ENCODE data around the gene IQGAP2. TPM values are rescaled to one million over a fixed set of nuclear protein-coding genes. Genes with fewer than 3 reads are reported as not detected.

The IQGAP2 gene
- total and polyA plus RNA-seq, 2 donors, result 20.7 to 33.3 TPM

- H3K4me3 ChIP-seq (ENCODE audit: low read length in 2 of 2), result no peak overlapping the region
- H3K36me3 ChIP-seq (ENCODE audit: control insufficient read depth in 2 of 2, insufficient read depth in 2 of 2, low read length in 1 of 2), result no peaks in the 10 kb centered on the region
- WGBS, result 78% methylated on average over 4 of the region's 4 CpGs
- H3K9me3 ChIP-seq (ENCODE audit: control insufficient read depth in 2 of 2, insufficient read depth in 1 of 2, low read length in 1 of 2), result no peaks in the 10 kb centered on the region
- no peaks in the 10 kb centered on the region for H3K27me3 ChIP-seq (ENCODE audit: control insufficient read depth in 2 of 2, insufficient read depth in 1 of 2, low read length in 1 of 2)
- DNase-seq (ENCODE audit: low read depth in 6 of 9, low spot score in 9 of 9), result no peak
- no peaks in the 10 kb centered on the region for H3K4me1 ChIP-seq (ENCODE audit: control insufficient read depth in 2 of 2, insufficient read depth in 2 of 2, low read length in 2 of 2)
- H3K27ac ChIP-seq (ENCODE audit: low read depth in 1 of 2, low read length in 1 of 2), result no peak overlapping the region
These were observed 231.6 kb downstream of the IQGAP2 start for GRCh38 chr5:76634661-76635060.

GRCh38 chr5:76637490-76637889 is 234.4 kb downstream of the IQGAP2 start:
- H3K36me3 ChIP-seq (ENCODE audit: control insufficient read depth in 2 of 2, insufficient read depth in 2 of 2, low read length in 1 of 2), result peaks cover 0 to 1% of the 10 kb centered on the region in 2 donors
- H3K4me3 ChIP-seq (ENCODE audit: low read length in 2 of 2), result no peak overlapping the region
- H3K27ac ChIP-seq (ENCODE audit: low read depth in 1 of 2, low read length in 1 of 2), result no peak overlapping the region
- DNase-seq (ENCODE audit: low read depth in 6 of 9, low spot score in 9 of 9), result no peak
- WGBS, result 99% methylated on average over 2 of the region's 2 CpGs
- no peaks in the 10 kb centered on the region for H3K9me3 ChIP-seq (ENCODE audit: control insufficient read depth in 2 of 2, insufficient read depth in 1 of 2, low read length in 1 of 2)
- no peaks in the 10 kb centered on the region for H3K4me1 ChIP-seq (ENCODE audit: control insufficient read depth in 2 of 2, insufficient read depth in 2 of 2, low read length in 2 of 2)
- H3K27me3 ChIP-seq (ENCODE audit: control insufficient read depth in 2 of 2, insufficient read depth in 1 of 2, low read length in 1 of 2), result no peaks in the 10 kb centered on the region

GRCh38 chr5:76638479-76638878 is 235.4 kb downstream of the IQGAP2 start:
- Histone ChIP-seq H3K4me3 (ENCODE audit: low read length in 2 of 2) (no peak overlapping the region), H3K27me3 (ENCODE audit: control insufficient read depth in 2 of 2, insufficient read depth in 1 of 2, low read length in 1 of 2) (no peaks in the 10 kb centered on the region), H3K9me3 (ENCODE audit: control insufficient read depth in 2 of 2, insufficient read depth in 1 of 2, low read length in 1 of 2) (no peaks in the 10 kb centered on the region), H3K36me3 (ENCODE audit: control insufficient read depth in 2 of 2, insufficient read depth in 2 of 2, low read length in 1 of 2) (peaks cover 0 to 4% of the 10 kb centered on the region in 2 donors), H3K27ac (ENCODE audit: low read depth in 1 of 2, low read length in 1 of 2) (no peak overlapping the region), H3K4me1 (ENCODE audit: control insufficient read depth in 2 of 2, insufficient read depth in 2 of 2, low read length in 2 of 2) (no peaks in the 10 kb centered on the region)
- 94% methylated on average over 1 of the region's 1 CpG for WGBS
- DNase-seq (ENCODE audit: low read depth in 6 of 9, low spot score in 9 of 9), result no peak

GRCh38 chr5:76641514-76642120 is 238.5 kb downstream of the IQGAP2 start:
- H3K27ac ChIP-seq (ENCODE audit: low read depth in 1 of 2, low read length in 1 of 2), result no peak overlapping the region
- no peak overlapping the region for H3K4me3 ChIP-seq (ENCODE audit: low read length in 2 of 2)
- no peaks in the 10 kb centered on the region for H3K27me3 ChIP-seq (ENCODE audit: control insufficient read depth in 2 of 2, insufficient read depth in 1 of 2, low read length in 1 of 2)
- peaks cover 0 to 6% of the 10 kb centered on the region in 2 donors for H3K36me3 ChIP-seq (ENCODE audit: control insufficient read depth in 2 of 2, insufficient read depth in 2 of 2, low read length in 1 of 2)
- H3K4me1 ChIP-seq (ENCODE audit: control insufficient read depth in 2 of 2, insufficient read depth in 2 of 2, low read length in 2 of 2), result no peaks in the 10 kb centered on the region
- H3K9me3 ChIP-seq (ENCODE audit: control insufficient read depth in 2 of 2, insufficient read depth in 1 of 2, low read length in 1 of 2), result no peaks in the 10 kb centered on the region
- 27% methylated on average over 1 of the region's 1 CpG for WGBS
- peak; percentile 32 to 83 (median 55) for DNase-seq (ENCODE audit: low read depth in 6 of 9, low spot score in 9 of 9)

DNA sequence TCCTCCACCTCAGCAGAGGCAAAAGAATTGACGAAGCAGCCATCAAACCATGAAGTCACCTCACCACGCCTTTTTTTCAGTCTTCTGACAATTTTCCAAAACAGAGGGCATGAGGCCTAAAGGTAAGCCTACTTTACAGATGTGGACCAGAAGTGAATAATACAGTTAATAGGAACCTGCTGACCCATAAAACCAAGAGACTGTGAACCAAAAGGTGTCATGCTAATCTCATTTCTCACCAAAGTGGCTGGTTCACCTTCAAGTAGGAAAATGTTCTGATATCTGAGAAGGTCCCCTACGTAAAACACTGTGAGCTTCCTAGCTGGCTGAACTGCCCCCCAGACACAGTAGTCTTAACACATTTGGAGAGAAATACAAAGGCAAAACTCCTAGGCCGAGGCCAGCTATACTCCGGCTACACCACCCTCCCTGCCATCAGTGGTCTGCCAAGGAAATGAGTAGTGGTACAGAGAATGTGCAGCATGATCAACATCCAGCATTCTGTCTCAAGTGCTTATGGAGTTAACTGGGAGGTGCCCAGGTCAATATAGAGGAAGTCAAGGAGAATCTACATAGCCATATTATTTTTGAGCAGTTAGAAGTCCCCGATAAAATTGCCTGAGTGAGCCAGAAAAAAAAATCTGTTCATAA is 239.4 kb downstream of the IQGAP2 start:
- no peaks in the 10 kb centered on the region for H3K9me3 ChIP-seq (ENCODE audit: control insufficient read depth in 2 of 2, insufficient read depth in 1 of 2, low read length in 1 of 2)
- no peak overlapping the region for H3K4me3 ChIP-seq (ENCODE audit: low read length in 2 of 2)
- H3K27me3 ChIP-seq (ENCODE audit: control insufficient read depth in 2 of 2, insufficient read depth in 1 of 2, low read length in 1 of 2), result no peaks in the 10 kb centered on the region
- DNase-seq (ENCODE audit: low read depth in 6 of 9, low spot score in 9 of 9), result no peak
- peaks cover 0 to 7% of the 10 kb centered on the region in 2 donors for H3K36me3 ChIP-seq (ENCODE audit: control insufficient read depth in 2 of 2, insufficient read depth in 2 of 2, low read length in 1 of 2)
- 96% methylated on average over 6 of the region's 6 CpGs for WGBS
- H3K4me1 ChIP-seq (ENCODE audit: control insufficient read depth in 2 of 2, insufficient read depth in 2 of 2, low read length in 2 of 2), result no peaks in the 10 kb centered on the region
- H3K27ac ChIP-seq (ENCODE audit: low read depth in 1 of 2, low read length in 1 of 2), result no peak overlapping the region

GRCh38 chr5:76643371-76643770 is 240.3 kb downstream of the IQGAP2 start:
- peaks cover 5 to 11% of the 10 kb centered on the region in 2 donors for H3K36me3 ChIP-seq (ENCODE audit: control insufficient read depth in 2 of 2, insufficient read depth in 2 of 2, low read length in 1 of 2)

GRCh38 chr5:76649140-76649539 is 246.1 kb downstream of the IQGAP2 start:
- Histone ChIP-seq H3K27me3 (ENCODE audit: control insufficient read depth in 2 of 2, insufficient read depth in 1 of 2, low read length in 1 of 2) (no peaks in the 10 kb centered on the region), H3K27ac (ENCODE audit: low read depth in 1 of 2, low read length in 1 of 2) (no peak overlapping the region), H3K9me3 (ENCODE audit: control insufficient read depth in 2 of 2, insufficient read depth in 1 of 2, low read length in 1 of 2) (peaks cover 2 to 13% of the 10 kb centered on the region in 2 donors), H3K4me1 (ENCODE audit: control insufficient read depth in 2 of 2, insufficient read depth in 2 of 2, low read length in 2 of 2) (no peaks in the 10 kb centered on the region), H3K36me3 (ENCODE audit: control insufficient read depth in 2 of 2, insufficient read depth in 2 of 2, low read length in 1 of 2) (peaks cover 5 to 7% of the 10 kb centered on the region in 2 donors), H3K4me3 (ENCODE audit: low read length in 2 of 2) (no peak overlapping the region)
- 98% methylated on average over 2 of the region's 2 CpGs for WGBS
- no peak for DNase-seq (ENCODE audit: low read depth in 6 of 9, low spot score in 9 of 9)

More at GRCh38 chr5:76643371-76643770, 240.3 kb downstream of the IQGAP2 start:
- no peak overlapping the region for H3K4me3 ChIP-seq (ENCODE audit: low read length in 2 of 2)
- DNase-seq (ENCODE audit: low read depth in 6 of 9, low spot score in 9 of 9), result no peak
- H3K4me1 ChIP-seq (ENCODE audit: control insufficient read depth in 2 of 2, insufficient read depth in 2 of 2, low read length in 2 of 2), result no peaks in the 10 kb centered on the region
- H3K27me3 ChIP-seq (ENCODE audit: control insufficient read depth in 2 of 2, insufficient read depth in 1 of 2, low read length in 1 of 2), result no peaks in the 10 kb centered on the region
- no peak overlapping the region for H3K27ac ChIP-seq (ENCODE audit: low read depth in 1 of 2, low read length in 1 of 2)
- peaks cover 0 to 6% of the 10 kb centered on the region in 2 donors for H3K9me3 ChIP-seq (ENCODE audit: control insufficient read depth in 2 of 2, insufficient read depth in 1 of 2, low read length in 1 of 2)

DNA sequence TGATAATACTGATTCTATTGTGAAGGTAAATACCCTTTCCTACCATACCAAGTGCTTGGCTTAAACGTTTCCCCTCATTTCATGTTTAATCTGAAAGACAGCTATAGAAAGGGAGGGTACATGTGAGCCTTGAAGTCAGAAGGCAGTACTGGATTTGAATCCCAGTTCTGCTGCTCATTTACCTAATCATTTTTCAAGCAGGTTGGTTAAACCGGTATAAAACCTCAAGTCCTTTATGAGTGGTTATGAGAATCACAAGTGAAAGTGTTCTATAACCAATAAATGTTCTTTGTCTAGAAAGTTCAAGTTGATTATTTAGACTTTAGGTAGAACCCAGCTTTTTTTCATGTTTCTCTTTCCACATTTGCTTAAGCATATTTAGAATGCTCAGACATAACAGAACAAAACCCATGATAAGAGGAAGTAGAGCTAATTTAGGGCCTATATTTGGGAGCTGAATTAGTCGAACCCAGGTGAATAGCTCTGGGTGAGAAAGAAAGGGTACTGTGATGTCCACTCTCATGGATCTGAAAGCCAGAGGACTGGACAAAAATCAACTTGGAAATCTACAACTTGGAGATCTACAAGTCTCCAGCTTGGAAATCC is 249.8 kb downstream of the IQGAP2 start:
- H3K27ac ChIP-seq (ENCODE audit: low read depth in 1 of 2, low read length in 1 of 2), result no peak overlapping the region
- H3K27me3 ChIP-seq (ENCODE audit: control insufficient read depth in 2 of 2, insufficient read depth in 1 of 2, low read length in 1 of 2), result no peaks in the 10 kb centered on the region
- peaks cover 2 to 10% of the 10 kb centered on the region in 2 donors for H3K9me3 ChIP-seq (ENCODE audit: control insufficient read depth in 2 of 2, insufficient read depth in 1 of 2, low read length in 1 of 2)
- no peaks in the 10 kb centered on the region for H3K4me1 ChIP-seq (ENCODE audit: control insufficient read depth in 2 of 2, insufficient read depth in 2 of 2, low read length in 2 of 2)
- 95% methylated on average over 3 of the region's 3 CpGs for WGBS
- DNase-seq (ENCODE audit: low read depth in 6 of 9, low spot score in 9 of 9), result no peak
- H3K36me3 ChIP-seq (ENCODE audit: control insufficient read depth in 2 of 2, insufficient read depth in 2 of 2, low read length in 1 of 2), result peaks cover 0 to 2% of the 10 kb centered on the region in 2 donors
- no peak overlapping the region for H3K4me3 ChIP-seq (ENCODE audit: low read length in 2 of 2)

DNA sequence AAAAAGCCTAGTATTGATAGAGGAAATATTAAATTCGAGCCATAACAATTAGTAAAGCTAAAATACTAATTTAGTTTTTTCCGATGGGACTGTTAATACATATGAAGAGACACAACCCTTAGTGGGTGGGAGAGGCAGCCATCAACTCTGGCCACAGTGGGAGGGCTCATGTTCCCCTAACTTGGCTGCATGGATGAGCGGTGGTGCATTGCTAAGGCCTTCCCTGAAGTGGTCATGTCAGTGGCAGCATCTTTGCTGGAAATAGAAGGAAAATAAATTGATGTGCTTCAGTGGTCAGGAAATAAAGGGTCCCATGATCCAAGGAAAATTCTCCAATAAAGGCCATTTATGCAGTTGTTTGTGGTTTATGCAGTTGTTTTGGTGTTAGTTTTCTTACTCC is 254.0 kb downstream of the IQGAP2 start:
- Histone ChIP-seq H3K9me3 (ENCODE audit: control insufficient read depth in 2 of 2, insufficient read depth in 1 of 2, low read length in 1 of 2) (no peaks in the 10 kb centered on the region), H3K4me3 (ENCODE audit: low read length in 2 of 2) (no peak overlapping the region), H3K27me3 (ENCODE audit: control insufficient read depth in 2 of 2, insufficient read depth in 1 of 2, low read length in 1 of 2) (no peaks in the 10 kb centered on the region), H3K4me1 (ENCODE audit: control insufficient read depth in 2 of 2, insufficient read depth in 2 of 2, low read length in 2 of 2) (no peaks in the 10 kb centered on the region), H3K27ac (ENCODE audit: low read depth in 1 of 2, low read length in 1 of 2) (no peak overlapping the region), H3K36me3 (ENCODE audit: control insufficient read depth in 2 of 2, insufficient read depth in 2 of 2, low read length in 1 of 2) (no peaks in the 10 kb centered on the region)
- 96% methylated on average over 3 of the region's 3 CpGs for WGBS
- no peak for DNase-seq (ENCODE audit: low read depth in 6 of 9, low spot score in 9 of 9)

All from thymus (tissue), 11 donors.